Measurements from ENCODE around the gene ATG5.

- TF ChIP-seq CTCF (IDR thresholded peaks at IDR 0.05; ENCODE audit: low read depth, low read length, poor library complexity, severe bottlenecking) (no peak), EZH2phosphoT487 (IDR thresholded peaks at IDR 0.05; ENCODE audit: borderline replicate concordance, low read length) (no peak)
Measured at GRCh38 chr6:106182455-106182854, 143.1 kb downstream of the ATG5 start.

Measured in DOHH2 (cell line).